HG02938 (cell line): Measurements from ENCODE around the gene ZBTB26.

Source experiments
- ATAC-seq: cut with Tn5 transposase; IDR thresholded peaks from one replicate; pipeline ENCODE4 v1.9.1; 2021; ENCODE audit warnings: mild to moderate bottlenecking, moderate library complexity; ENCODE audit not compliant: unreplicated experiment

The ZBTB26 gene, protein sequence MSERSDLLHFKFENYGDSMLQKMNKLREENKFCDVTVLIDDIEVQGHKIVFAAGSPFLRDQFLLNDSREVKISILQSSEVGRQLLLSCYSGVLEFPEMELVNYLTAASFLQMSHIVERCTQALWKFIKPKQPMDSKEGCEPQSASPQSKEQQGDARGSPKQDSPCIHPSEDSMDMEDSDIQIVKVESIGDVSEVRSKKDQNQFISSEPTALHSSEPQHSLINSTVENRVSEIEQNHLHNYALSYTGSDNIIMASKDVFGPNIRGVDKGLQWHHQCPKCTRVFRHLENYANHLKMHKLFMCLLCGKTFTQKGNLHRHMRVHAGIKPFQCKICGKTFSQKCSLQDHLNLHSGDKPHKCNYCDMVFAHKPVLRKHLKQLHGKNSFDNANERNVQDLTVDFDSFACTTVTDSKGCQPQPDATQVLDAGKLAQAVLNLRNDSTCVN

DNA sequence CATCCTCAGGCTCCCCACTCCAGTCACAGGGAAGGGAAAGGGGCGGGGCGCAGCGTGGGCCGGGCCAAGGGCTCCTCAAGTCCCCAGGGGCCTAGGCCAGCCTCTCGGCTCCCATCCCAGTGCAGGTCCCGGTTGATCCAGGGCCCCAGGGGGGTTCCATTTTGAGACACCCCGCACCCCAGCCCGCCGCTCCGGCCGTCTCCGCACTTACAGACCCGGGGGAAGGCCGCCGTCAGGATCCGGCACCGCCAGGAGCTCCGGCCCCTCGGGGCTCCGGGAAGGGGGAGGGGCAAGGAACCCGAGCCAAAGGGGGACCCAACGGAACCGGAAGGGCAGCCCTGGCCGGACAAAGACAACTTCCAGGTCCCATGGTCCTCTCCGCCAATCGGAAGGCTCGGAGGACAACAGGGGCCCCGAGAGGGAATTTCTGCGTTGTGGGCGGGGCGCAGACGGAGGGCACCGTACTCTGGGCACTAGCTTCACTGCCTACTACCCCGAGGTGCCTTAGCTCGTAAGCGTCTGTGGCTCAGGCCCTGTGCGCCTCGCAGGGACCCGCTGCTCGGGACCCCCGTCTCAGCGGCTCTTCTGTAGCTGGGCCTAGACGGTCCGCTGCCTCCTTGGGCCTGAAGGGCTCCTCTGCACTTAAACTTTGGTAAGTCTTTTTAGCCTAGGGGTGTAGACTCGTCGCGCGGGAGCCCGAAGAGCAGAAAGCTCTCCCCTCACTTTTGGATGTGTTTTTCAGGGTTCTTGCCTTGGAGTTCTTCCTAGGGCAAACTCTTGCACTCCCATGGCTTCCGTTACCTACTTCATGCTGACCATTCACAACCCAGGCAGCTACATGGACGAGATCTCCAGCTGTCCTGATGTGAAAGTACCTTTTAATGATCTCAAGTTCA lies at the start of gene ZBTB26:
Gene ZBTB26, minus strand, starts transcription at position 287 of the 896 bp plus-strand sequence. CDS start 11,578 bp downstream, outside the sequence.
- peak; percentile 94 for ATAC-seq

DNA sequence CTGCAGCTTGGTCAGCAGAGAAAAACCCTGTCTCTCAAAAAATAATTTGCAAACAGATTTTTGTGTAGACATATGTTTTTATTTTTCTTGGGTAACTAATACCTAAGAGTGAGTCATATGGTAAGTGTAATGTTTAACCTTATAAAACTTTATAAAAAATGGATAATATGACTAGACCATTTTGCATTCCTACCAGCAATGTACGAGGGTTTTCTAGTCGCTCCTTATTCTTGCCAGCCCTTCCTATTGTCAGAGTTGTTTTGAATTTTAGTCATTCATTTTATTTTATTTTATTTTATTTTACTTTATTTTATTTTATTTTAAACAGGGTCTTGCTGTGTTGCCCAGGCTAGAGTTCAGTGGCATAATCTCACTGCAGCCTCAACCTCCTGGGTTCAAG lies 47.3 kb upstream of the ZBTB26 start:
- ATAC-seq, result no peak

DNA sequence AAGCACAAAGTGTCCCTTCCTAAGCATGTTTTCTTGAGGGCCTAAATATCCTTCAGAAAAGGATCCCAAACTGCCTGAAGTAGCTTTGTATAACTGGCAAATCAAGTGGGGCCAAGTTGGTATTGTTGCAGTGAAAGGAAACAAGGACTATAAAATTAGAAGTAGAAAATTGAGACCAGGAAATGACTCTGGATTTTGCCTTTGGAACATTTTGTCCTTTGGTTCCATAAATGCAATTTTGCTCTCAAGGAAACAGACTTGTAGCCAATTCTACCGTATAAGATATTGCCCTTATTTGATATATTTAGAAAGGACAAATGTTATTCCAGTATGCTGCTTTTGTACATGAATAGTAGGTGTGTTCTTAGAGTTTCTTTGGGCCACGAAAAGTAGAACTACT lies 43.9 kb upstream of the ZBTB26 start:
- ATAC-seq, result no peak

DNA sequence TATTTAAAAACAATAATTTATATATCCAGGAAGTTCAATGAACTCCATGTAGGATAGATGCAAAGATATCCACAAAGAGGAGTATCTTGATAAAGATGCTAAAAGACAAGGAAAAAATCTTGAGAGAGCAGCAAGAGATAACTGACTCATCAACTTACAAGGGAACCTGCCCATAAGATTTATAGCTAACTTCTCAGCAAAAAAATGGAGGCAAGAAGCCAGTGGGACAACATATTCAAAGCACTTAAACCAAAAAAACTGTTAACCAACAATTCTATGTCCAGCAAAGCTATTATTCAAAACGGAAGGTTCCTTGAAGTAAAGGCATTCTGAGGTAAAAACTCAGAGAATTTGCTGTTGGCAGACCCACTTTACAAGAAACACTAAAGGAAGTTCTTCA lies 29.8 kb upstream of the ZBTB26 start:
- ATAC-seq, result no peak

DNA sequence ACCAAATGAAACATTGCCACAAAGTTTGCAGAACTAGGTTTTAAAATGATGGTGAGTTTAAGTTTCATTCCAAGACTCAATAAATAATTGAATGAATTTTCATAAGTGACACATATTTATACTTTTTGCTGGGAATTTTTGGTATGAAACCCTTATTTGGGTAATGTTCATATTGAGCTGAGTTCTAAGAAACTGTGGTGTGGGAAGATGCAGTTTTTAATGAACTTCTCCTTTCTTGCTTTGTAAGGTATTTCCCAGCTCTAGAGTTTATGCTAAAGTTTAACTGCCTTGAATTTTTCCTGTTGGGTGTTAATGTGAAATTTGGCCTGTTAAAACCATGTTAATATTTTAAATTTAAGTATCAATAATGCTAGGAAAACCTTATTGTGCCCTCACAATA lies 24.6 kb upstream of the ZBTB26 start:
- no peak for ATAC-seq

DNA sequence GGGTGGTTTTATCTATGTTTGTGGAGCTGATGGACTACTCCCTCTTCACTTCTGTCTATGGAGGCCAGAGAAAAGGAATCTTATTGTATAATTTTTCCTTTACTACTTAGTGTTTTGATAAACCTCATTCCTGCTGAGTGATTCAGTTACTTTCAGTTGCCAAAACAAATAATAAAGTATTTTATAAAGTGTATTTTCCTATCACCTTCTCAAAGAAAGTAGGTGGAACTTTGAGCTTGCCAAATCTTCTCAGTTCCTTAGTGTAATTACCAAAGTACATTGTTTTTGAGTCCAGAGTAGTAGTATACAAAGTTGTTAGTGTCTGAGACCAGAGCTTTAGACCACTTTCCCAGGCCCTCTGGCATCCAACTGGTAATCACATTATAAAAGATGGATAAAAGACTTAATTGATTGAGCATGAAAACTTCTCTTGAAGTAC lies 23.0 kb upstream of the ZBTB26 start:
- no peak for ATAC-seq

DNA sequence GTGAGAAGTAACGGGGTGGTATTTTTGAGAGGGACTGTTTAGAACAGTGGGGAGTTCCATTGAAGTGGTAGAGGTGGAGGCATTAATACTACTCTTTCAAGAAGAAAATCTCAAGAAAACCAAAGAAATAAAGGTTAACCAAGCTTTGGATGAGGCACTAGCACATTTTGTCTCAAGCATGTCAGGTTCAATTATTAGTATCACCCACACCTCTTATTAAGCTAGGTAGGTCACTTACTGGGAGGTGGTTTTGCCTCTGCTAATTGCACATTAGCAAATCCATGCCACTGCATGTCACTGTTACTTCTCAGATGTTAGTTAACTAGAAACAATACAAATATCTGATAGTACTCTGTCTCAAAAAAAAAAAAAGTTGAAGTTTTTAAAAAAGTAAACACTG lies 19.7 kb upstream of the ZBTB26 start:
- ATAC-seq, result no peak

DNA sequence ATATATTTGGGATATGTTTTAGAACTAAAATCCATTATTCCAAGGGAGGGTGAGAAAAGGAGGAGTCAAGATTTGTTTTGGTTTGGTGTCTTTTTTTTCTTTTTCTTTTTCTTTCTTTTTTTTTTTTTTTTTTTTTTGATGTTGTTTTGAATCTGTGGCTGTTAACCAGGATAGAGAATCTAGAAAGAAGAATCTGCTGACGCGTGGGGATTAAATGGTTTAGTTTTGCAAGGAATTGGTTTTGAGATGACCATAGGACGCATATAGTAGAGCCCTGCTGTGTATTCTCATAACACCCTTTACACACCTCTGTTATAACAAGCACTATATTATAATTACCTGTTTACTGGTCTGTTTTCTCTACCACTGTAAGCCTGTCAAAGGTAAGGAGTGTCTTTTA lies 19.0 kb upstream of the ZBTB26 start:
- no peak for ATAC-seq

DNA sequence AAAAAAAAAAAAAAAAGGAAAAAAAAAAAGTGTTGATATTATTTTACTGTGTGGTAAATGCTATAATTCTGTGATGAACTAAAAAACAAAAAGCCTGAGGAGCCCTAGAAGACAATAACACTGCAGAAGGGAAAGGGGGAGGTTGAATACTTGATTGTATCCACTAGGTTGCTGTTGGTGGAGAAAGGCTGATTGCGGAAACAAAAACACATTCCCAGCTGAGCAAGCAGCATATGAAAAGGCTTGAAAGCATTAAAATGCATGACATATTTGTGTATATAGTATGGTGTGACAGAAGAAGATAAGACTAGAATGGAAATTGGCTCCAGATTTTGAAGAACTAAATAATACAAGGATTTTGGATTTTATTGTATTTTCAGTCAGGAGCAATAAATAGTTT lies 18.4 kb upstream of the ZBTB26 start:
- no peak for ATAC-seq

DNA sequence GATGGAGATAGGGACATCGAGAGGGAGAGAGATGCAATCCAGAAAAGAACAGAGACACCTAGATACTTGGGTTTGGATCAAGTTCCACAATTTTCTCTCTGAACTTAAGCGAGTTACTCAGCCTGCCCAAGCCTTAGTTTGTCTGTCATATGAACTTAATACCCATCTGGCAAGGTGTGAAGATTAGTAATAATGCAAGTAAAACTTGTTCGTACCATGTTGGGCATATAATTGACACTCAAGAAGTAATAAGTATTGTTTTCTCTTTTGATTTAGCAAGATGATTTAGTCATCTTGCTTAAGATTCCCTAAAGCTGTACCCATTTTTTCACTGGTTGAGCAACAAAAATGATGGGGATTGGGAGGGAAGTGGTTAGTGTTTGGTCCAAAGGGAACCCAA lies 17.0 kb upstream of the ZBTB26 start:
- no peak for ATAC-seq

DNA sequence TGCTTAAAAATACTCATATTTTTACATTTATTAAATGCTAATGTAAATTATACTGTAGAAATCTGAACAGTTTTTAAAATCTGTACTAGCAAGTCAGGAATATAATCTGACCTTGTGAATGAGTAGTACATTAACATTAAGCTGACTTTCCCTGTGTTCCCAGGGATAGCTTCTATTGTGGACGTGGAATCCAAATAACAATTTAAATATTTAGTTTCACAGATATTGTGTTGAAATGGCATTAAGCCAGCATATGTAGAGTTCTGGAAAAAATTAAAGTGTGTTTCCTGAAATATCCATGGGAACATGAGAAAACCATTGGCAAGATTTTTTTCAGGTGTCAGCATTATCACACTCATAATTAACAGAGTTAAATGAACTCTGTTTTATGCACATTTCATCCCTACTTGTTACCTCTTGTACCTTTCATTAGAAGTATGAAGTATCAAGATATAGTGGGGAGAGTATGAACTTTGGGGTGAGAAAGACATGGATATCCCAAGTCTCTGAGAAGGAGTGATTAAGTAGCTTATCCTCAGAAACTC lies 15.2 kb upstream of the ZBTB26 start:
- no peak for ATAC-seq

DNA sequence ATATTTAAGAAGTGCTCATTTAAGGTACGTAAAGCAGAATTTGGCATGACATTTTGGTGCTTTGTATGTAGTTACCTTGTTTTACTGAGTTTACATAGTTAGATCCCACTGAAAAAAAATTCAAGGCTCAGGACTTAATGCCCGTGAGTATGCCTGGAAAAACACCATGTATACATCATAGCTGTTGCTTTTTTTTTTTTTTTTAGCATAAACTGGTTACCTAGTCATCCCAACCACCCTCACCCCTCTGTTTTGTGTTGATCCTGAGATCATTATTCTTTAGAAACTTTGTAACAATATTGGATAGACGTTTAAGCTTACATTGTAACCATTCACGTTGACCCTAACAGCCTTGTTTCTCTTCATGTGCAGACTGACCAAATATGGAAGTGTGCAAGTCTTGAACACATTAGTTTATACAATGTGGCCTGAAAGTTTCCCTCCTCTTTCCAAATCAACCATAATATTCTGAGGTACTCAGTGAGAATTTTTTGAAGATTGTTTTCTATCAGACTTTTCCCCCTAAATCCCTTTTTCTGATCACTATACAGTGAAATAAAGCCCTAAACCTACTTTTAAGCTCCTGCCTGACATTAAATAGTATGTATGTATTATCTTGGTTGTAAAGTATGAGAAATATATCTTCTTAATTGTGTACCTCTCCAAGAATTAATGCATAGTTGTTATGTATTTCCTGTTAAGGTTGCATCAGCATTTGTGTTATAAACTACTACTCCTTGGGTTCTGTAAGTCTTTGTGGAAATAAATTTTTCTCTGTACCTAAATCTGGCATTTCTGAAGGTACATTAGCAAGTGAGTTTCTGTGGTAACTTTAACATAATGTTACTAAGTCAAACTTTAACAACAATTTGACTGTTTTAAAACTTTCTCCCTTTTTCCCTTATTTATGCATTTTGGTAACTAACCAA lies 13.9 kb upstream of the ZBTB26 start:
- no peak for ATAC-seq

DNA sequence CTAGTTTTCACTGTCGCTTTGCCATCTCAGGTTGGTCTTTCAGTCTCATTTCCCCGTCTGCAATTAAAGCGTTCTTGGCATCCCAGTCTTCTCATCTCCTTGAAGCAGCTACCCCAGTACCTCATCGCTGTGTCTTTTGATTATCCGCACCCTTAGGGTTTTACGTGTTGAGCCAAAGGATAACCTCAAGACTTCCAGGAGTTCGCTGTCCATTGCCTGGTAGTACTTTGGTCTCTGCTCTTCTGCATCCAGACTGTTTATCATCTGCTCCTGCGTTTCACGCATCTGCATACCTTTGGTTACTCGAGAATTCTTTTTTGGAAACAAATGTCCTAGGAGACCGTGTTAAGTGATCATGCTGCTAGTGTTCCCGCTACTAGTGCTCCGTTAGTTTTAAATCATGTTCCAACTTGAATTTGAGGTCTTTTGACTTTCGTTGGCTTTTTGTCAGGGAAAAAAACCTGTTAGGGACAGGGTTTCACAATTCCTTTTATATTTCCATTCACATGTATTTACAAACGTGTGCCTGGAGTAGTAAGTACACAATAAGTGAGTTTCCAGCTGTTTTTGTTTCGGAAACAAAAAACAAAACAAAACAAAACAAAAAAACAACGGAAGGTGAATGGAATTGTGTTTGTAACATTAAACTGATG lies 10.4 kb upstream of the ZBTB26 start:
- ATAC-seq, result no peak

DNA sequence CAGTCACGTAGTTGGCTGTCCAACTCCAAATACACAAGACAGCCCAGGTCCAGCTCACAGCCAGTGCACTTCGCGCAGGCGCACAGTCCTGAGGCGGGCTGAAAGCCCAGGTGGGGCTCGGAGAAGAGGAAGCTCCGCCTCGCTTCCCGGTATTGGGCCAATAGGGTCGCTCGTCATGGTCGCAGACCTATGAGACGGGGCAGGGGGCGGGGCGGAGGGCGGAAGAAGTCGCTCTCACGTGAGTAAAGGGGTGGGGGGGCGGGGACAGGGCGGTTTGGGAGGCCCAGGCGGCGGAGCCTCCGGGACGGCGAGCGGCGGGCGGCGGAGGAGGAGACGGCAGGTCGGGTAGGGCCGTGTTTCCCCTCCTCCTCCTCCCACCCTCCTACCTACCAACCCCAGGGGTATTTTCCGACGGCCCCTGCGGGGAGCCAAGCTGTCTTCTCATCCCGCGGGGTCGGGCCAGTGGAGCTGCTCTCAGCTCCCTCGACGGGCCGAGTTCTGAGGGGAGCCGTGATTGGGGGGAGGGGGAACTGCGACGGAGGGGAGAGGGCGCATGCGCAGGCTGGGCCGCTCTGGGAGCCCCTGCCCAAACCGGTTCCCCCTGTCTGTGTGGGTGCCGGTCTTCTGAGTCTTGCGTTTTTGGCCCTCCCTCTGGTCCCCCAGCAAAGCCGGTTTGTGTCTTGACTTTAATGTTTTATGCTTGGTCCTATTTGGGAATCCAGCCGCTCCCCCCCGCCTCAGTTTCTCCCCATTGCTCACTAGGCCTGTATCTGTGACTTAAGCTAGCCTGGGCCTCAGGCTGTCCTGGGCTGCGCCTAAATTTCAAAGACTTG lies 9.7 kb upstream of the ZBTB26 start, which contains the start of gene RABGAP1:
Gene RABGAP1, plus strand, starts transcription at position 272 of the 833 bp plus-strand sequence. CDS start 16,040 bp downstream, outside the sequence.
- ATAC-seq, result peak; percentile 98

DNA sequence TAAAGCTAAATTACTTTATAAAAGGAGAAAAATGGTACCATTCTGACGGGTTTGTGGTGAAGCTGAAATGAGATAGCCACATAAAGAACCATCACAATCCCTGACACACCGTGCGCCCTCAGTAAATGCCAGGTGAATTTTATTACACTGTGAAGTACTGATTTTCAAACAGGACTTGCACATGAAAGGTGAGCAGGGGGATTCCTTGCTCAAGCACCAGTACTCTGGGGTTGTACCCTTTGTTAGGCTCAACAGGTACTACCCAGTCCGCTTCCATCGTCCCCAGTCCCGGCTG lies 9.1 kb upstream of the ZBTB26 start:
- ATAC-seq, result no peak

DNA sequence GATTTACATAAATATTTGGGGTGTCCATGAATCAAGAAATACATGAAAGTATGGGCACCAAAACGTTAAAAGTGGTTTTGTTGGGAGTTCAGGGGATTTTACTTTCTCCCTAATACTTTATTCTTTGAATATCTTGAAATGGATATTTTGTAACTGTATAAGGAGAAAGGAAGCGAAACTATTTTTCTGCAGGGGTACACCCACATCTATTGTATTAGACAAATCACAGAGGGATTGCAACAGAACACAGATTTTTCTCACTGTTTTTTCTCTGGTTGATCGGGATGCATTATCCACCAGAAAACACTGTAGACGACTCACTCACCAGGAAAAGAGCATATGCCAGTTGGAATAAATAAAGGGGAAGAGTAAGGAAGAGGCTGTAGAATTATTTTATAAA lies 8.3 kb upstream of the ZBTB26 start:
- ATAC-seq, result no peak

DNA sequence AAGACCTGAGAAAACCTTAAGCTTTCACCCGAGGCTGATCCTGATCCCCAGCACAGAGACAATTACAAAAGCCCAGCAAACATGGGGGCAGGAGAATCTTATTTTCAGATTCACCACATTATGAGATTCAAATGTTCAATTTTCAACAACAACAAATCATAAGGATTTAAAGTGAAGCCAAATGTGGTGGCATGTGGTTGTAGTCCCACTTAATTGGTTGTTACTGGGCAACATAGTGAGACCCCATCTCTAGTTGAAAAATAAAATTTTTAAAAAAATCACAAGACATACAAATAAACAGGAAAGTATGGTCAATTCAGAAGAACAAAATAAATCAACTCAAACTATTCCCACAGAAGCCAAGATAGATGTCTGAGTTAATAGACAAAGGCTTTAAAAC lies 5.6 kb upstream of the ZBTB26 start:
- ATAC-seq, result no peak

DNA sequence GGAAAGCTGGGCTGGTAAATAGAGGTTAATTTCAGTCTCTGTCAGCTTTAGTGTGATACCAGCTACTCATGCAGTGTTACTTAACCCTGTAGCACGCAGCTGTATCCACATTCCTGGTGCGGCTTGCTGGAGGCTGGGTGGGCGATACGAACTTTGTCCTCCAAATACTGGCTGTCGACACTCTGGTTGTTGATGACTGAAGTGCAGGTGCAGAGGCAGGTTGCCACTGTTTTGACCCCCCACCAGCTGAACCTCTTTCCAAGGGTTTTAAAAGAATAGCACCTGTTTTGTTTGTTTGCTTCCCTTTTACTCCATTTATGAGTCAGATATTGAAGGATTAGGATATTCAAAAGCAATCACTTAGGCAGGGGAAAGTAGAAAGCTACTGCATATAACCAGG lies 5.2 kb upstream of the ZBTB26 start:
- no peak for ATAC-seq

DNA sequence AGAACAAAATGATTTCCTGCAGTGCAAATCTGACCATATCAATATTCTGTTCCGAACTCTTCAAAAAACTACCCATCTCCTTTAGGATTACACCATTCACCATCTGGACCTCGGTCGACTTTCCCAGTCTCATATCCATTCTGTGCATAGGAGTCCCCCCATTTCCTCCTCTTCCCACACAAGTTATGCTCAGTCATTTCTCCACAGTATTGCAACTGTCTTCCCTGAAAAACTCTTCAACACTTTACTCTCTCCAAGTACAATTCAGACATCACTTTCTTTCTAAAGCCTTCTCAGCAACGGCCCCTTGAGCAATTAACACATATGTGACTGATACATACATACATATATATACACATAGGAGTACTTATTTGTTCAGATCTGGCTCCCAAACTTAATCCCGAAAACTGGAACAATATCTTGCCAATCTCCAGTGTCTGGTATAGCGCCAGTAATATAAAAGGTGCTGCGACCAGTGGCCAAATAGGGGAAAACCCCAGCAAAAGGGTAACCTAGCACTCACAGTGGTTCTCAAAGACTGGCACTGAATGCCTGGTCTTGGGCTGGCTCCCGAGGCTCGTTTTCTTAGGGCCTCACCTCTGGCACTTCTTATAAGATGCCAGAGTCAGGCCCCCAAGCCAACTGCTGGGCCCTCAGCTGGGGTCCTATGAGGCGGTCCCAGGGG lies 629 bp downstream of the ZBTB26 start:
- ATAC-seq, result no peak
